Transverse colon (tissue), 4 donors: ENCODE results near the gene RPS6KA2.

Experiments used
- CTCF ChIP-seq, 5 experiments: fragments of 200-600 bp in 3 of 5; fragments of 450-650 bp in 2 of 5; sonication (generic) in 3 of 5; IDR thresholded peaks; 1 replicate in 2 of 5; 2 replicates in 3 of 5; pipeline ENCODE4 v1.5.1; 2016 to 2017; ENCODE audit warnings: antibody characterized with exemption in 5 of 5, inconsistent platforms in 3 of 5, mild to moderate bottlenecking in 2 of 5, moderate library complexity in 1 of 5
- POLR2AphosphoS5 ChIP-seq, 3 donors: sonication (generic); formaldehyde crosslinking; IDR thresholded peaks; one replicate each; pipeline ENCODE4 v1.6.1; 2016; ENCODE audit warnings: antibody characterized with exemption in 3 of 3

DNA sequence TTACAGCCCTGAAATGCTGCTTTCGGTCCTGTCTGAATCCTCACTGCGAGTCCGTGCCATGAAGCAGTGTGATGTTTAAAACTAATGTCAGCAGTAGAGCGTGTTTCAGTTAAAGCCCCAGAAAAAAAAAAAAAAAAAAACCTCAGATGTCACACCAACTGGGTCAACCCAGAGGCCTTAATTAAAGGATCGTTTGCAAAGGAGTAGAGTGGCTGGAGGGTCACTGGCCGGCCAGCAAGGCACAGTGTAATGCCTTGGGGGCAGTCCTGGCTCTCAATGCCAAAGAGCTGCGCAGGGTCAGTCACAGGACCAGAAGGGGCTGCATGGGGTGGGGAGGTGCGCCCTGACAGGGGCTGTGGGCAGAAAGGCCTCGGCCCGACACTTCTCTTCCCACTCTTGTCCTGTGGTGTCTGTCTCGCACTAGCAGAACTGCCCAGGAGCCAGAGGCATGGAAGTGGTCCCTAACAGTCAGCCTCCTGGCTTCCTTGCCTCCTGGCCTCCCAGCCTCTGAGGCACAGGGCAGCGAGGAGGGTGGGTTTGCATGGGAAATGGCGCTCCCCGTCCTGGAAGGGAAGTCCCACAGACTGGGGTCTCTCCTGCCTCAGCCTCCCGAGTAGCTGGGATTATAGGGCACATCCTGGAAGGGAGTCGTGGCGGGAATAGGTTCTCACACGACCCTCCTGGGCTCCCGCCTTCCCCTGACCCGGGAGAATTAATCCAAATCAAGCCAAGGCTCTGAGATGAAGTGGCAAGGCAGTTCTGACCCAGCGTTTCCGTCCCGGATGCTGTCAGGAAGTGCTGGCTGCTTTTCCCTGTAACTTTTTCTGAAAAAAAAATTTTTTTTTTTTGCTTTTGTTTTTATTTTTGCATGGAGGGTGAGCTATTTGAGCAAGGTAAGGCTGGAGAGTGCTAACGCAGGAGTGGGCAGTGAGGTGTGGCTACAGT, 190.6 kb downstream of the RPS6KA2 start:
- TF ChIP-seq CTCF (IDR thresholded peaks at IDR 0.05) (no peak), POLR2AphosphoS5 (IDR thresholded peaks at IDR 0.05) (no peak)
